Activated T-cell treated with anti-CD3 and anti-CD28 coated beads, Interleukin-2, amount 50 U/mL, for 72 hours (primary cell): ENCODE data around the gene PRKCA. TPM values are rescaled to one million over a fixed set of nuclear protein-coding genes. Genes with fewer than 3 reads are reported as not detected.

Experiments
- ATAC-seq, 2 donors: fragments of 150-1000 bp; cut with Tn5 transposase; replicated peaks in 1 of 2; 2 replicates each; pipeline ENCODE4 v1.10.0; 2021; ENCODE audit warnings: moderate library complexity in 2 of 2, mild to moderate bottlenecking in 1 of 2
- DNase-seq, 2 donors: peaks; one replicate each; pipeline ENCODE4 v3.0.0; 2021 to 2022; ENCODE audit warnings: mixed read lengths in 1 of 2
- H3K27ac Mint-ChIP-seq: one replicate; pipeline ENCODE4 v1.8.0; 2022; ENCODE audit warnings: mild to moderate bottlenecking, moderate library complexity, mixed read lengths
- H3K27me3 Mint-ChIP-seq: one replicate; pipeline ENCODE4 v1.8.0; 2022; ENCODE audit warnings: low read depth, mixed read lengths
- H3K36me3 Mint-ChIP-seq, 2 donors: one replicate each; pipeline ENCODE4 v1.8.0; 2022; ENCODE audit warnings: mixed read lengths in 2 of 2, mild to moderate bottlenecking in 1 of 2; ENCODE audit not compliant: insufficient read depth in 2 of 2
- H3K4me1 Mint-ChIP-seq: one replicate; pipeline ENCODE4 v1.8.0; 2022; ENCODE audit warnings: low read depth, mixed read lengths
- H3K4me3 Mint-ChIP-seq, 2 donors: one replicate each; pipeline ENCODE4 v1.8.0; 2022; ENCODE audit warnings: mild to moderate bottlenecking in 2 of 2, mixed read lengths in 2 of 2, moderate library complexity in 2 of 2
- H3K9me3 Mint-ChIP-seq, 2 donors: one replicate each; pipeline ENCODE4 v1.8.0; 2022; ENCODE audit warnings: mixed read lengths in 2 of 2
- total RNA-seq, 2 donors: library from RNA; stranded (reverse); gene quantifications; one replicate each; pipeline ENCODE4 v1.2.3, GENCODE V29; 2022

Gene PRKCA
- total RNA-seq, 2 donors from 2014 or later = 126 to 138 TPM

GRCh38 chr17:66860204-66860603, 557.8 kb downstream of the PRKCA start:
- no peak for DNase-seq
- peaks cover 0 to 1% of the 10 kb centered on the region in 2 donors for H3K36me3 Mint-ChIP-seq
- peak; percentile 66 to 76 for ATAC-seq
- H3K27ac Mint-ChIP-seq = no peak overlapping the region
- H3K27me3 Mint-ChIP-seq = peaks cover 48% of the 10 kb centered on the region
- peaks cover 10% of the 10 kb centered on the region for H3K4me1 Mint-ChIP-seq
- H3K4me3 Mint-ChIP-seq = no peak overlapping the region
- peaks cover 2 to 3% of the 10 kb centered on the region in 2 donors for H3K9me3 Mint-ChIP-seq

Other genes with a start within 250 kb of the PRKCA start
- gene CEP112, start 110.5 kb upstream of the PRKCA start, total RNA-seq = 1 to 10 TPM; 5.0 to 8.6 TPM
- gene APOH, start 73.2 kb upstream of the PRKCA start, total RNA-seq = not detected